Esophagus muscularis mucosa (tissue), 4 donors: ENCODE results near the gene PHLPP2. TPM values are rescaled to one million over a fixed set of nuclear protein-coding genes. Genes with fewer than 3 reads are reported as not detected.

Source experiments
- DNase-seq: peaks from one replicate; pipeline ENCODE4 v3.0.0-alpha.2; 2017; ENCODE audit errors: extremely low spot score
- H3K27ac ChIP-seq, 4 donors: fragments of 200-600 bp; sonication (generic); replicated peaks in 1 of 4; 1 replicate in 3 of 4; 2 replicates in 1 of 4; pipeline ENCODE4 v1.5.1; 2016 to 2019; ENCODE audit warnings: mild to moderate bottlenecking in 1 of 4
- H3K27me3 ChIP-seq, 4 donors: fragments of 200-600 bp; sonication (generic); one replicate each; pipeline versions ENCODE4 v1.5.1 to v1.6.0; 2016 to 2019
- H3K36me3 ChIP-seq, 4 donors: fragments of 200-600 bp; sonication (generic); one replicate each; pipeline ENCODE4 v1.5.1; 2016 to 2019
- H3K4me1 ChIP-seq, 4 donors: fragments of 200-600 bp; sonication (generic); one replicate each; pipeline ENCODE4 v1.5.1; 2016 to 2019
- H3K4me3 ChIP-seq, 4 donors: fragments of 200-600 bp; sonication (generic); 1 replicate in 2 of 4; 2 replicates in 2 of 4; pipeline ENCODE4 v1.5.1; 2016 to 2019; ENCODE audit warnings: mild to moderate bottlenecking in 4 of 4, moderate library complexity in 1 of 4
- H3K9me3 ChIP-seq, 4 donors: fragments of 200-600 bp; sonication (generic); 1 replicate in 3 of 4; 2 replicates in 1 of 4; pipeline ENCODE4 v1.5.1; 2016 to 2019
- CTCF ChIP-seq, 3 experiments: fragments of 200-600 bp in 2 of 3; fragments of 450-650 bp in 1 of 3; sonication (generic) in 2 of 3; IDR thresholded peaks; one replicate each; pipeline ENCODE4 v1.5.1; 2017 to 2019; ENCODE audit warnings: antibody characterized with exemption in 3 of 3, mild to moderate bottlenecking in 2 of 3, moderate library complexity in 1 of 3
- EP300 ChIP-seq: sonication (generic); formaldehyde crosslinking; IDR thresholded peaks from one replicate; pipeline ENCODE4 v1.6.1; 2017; ENCODE audit warnings: antibody characterized with exemption
- POLR2A ChIP-seq: fragments of 450-650 bp; IDR thresholded peaks from one replicate; pipeline ENCODE4 v1.6.1; 2017; ENCODE audit warnings: antibody characterized with exemption, moderate library complexity, mild to moderate bottlenecking, low read depth
- POLR2AphosphoS5 ChIP-seq, 2 donors: sonication (generic); formaldehyde crosslinking; IDR thresholded peaks; one replicate each; pipeline ENCODE4 v1.6.1; 2017; ENCODE audit warnings: antibody characterized with exemption in 2 of 2
- WGBS: methylation state at CpG from one replicate; pipeline ENCODE4 v1.1.5; 2018; 5-methylcytosine and 5-hydroxymethylcytosine counted together
- intact Hi-C: fragments of 100-400 bp; cut with DNase I; formaldehyde crosslinking; loops from one replicate; pipeline ENCODE4 v1.15.1; 2023
- total RNA-seq, 4 donors: library from RNA; depleted of rRNA; stranded (reverse); fragments of >200 nt; gene quantifications; one replicate each; pipeline versions ENCODE4 v1.1.0 to v1.2.1, GENCODE V29; 2016

Gene PHLPP2
- 10 to 100 TPM; 10.4 to 21.1 (median 17.0) TPM for total RNA-seq

- H3K27ac ChIP-seq: peak within 1 kb of the TSS; percentile 93 to 95 (median 94)
- WGBS: 21% methylated on average over 10 of the region's 10 CpGs
- H3K4me1 ChIP-seq: peaks cover 20 to 55% (median 50%) of the 10 kb centered on the region in 4 donors
- intact Hi-C loops: loop anchor here (5.0 to 10.0 kb wide), 2 partner anchors 83 to 160 kb away; partner anchors contain the start of genes AP1G1 and ZNF821
- peaks cover 0 to 3% (median 0%) of the 10 kb centered on the region in 4 donors for H3K36me3 ChIP-seq
- peak within 1 kb of the TSS; percentile 79 to 97 (median 88) for H3K4me3 ChIP-seq
- H3K27me3 ChIP-seq: no peaks in the 10 kb centered on the region
- no peak for DNase-seq
- TF ChIP-seq POLR2A: no peak
- no peak for TF ChIP-seq CTCF (IDR thresholded peaks at IDR 0.05)
- TF ChIP-seq POLR2AphosphoS5 (IDR thresholded peaks at IDR 0.05): no peak
- TF ChIP-seq EP300: no peak
- H3K9me3 ChIP-seq: no peaks in the 10 kb centered on the region
These were observed at the start of gene PHLPP2 for GRCh38 chr16:71724320-71724751. Gene PHLPP2, minus strand, starts transcription at chr16:71724701. Its CDS starts 9,906 bp downstream, at chr16:71714795.

DNA sequence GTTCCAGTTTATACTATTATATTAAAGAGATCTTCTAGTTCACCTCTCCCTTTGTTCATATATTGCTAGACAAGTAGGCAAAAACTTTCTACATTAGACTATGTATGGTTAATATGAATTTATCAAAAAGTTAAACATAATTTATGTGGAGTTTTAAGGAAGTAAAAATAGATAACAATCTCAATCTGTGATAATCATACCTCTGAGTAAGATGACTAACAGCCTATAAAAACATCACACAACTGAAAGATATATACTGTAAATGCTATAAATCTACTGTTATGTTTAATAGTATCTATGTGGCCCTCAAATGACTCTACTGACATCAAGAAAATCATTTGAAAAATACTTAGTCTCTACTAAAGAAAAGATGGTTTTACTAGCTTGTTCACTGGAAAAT lies 47.1 kb upstream of the PHLPP2 start:
- peaks cover 35 to 79% (median 61%) of the 10 kb centered on the region in 4 donors for H3K36me3 ChIP-seq
- DNase-seq: no peak
- H3K4me3 ChIP-seq: no peak overlapping the region
- H3K9me3 ChIP-seq: no peaks in the 10 kb centered on the region
- H3K4me1 ChIP-seq: peaks cover 0 to 11% (median 5%) of the 10 kb centered on the region in 4 donors
- H3K27me3 ChIP-seq: no peaks in the 10 kb centered on the region
- TF ChIP-seq EP300 (no peak), POLR2A (no peak)
- no peak overlapping the region for H3K27ac ChIP-seq
- intact Hi-C loops: no loop called here

- DNase-seq: no peak
- intact Hi-C loops: no loop called here
- Histone ChIP-seq H3K9me3 (no peaks in the 10 kb centered on the region), H3K36me3 (peaks cover 34 to 85% (median 65%) of the 10 kb centered on the region in 4 donors), H3K4me1 (peaks cover 0 to 16% (median 7%) of the 10 kb centered on the region in 4 donors), H3K27ac (no peak overlapping the region), H3K4me3 (no peak overlapping the region), H3K27me3 (no peaks in the 10 kb centered on the region)
- TF ChIP-seq POLR2AphosphoS5 (IDR thresholded peaks at IDR 0.05): no peak
- WGBS: 95% methylated on average over 1 of the region's 1 CpG
These were observed 44.7 kb upstream of the PHLPP2 start for GRCh38 chr16:71769222-71769621.

DNA sequence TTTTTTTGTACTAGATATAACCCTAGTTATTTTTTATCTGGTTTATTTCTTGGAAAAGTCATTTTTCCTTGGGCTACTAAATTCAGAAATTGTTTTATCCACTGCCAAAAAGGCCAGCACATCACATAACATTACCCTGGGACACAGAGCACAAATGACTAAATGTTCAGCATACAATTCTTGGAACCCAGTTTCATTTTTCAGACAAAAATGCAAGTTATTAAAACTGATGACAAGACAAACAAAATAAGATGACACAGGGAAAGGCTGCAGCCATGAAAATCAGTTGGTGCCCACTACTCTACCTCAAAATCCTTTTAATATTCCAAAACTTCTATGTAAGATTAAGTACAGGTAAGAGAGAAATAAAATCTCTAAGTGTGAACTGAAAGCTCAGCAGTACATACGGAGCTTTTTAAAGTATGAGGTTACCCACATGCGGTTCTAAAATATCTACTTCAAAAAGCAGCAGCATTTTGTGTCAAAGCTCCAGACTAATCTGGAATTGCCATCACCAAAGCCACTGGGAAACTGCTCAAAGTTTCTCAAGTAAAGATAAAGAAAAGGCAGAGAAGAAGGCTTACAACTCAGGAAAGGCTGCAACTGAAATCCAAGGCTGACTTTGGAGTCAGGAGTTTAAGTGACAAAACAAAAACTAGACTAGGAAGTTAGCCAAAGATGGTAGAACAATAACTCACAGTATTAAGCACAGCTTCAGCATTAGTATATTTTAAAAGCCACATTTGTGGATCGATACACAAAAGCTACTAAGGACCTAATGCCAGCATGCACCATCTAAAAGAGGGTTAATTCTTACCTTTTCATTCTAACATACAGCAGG lies 42.8 kb upstream of the PHLPP2 start:
- intact Hi-C loops: no loop called here
- DNase-seq: no peak
- H3K36me3 ChIP-seq: peaks cover 39 to 85% (median 64%) of the 10 kb centered on the region in 4 donors

GRCh38 chr16:71762186-71762585 lies 37.7 kb upstream of the PHLPP2 start:
- H3K9me3 ChIP-seq: no peaks in the 10 kb centered on the region
- DNase-seq: no peak
- H3K27me3 ChIP-seq: no peaks in the 10 kb centered on the region
- H3K36me3 ChIP-seq: peaks cover 40 to 88% (median 75%) of the 10 kb centered on the region in 4 donors
- 86% methylated on average over 2 of the region's 2 CpGs for WGBS
- intact Hi-C loops: no loop called here
- H3K27ac ChIP-seq: no peak overlapping the region
- H3K4me1 ChIP-seq: peaks cover 0 to 11% (median 5%) of the 10 kb centered on the region in 4 donors
- H3K4me3 ChIP-seq: no peak overlapping the region
- TF ChIP-seq CTCF (IDR thresholded peaks at IDR 0.05) (no peak), POLR2A (no peak), EP300 (no peak), POLR2AphosphoS5 (IDR thresholded peaks at IDR 0.05) (no peak)

More for the DNA sequence above, 42.8 kb upstream of the PHLPP2 start:
- TF ChIP-seq POLR2AphosphoS5 (IDR thresholded peaks at IDR 0.05) (no peak), POLR2A (no peak)
- Histone ChIP-seq H3K27ac (no peak overlapping the region), H3K27me3 (no peaks in the 10 kb centered on the region), H3K4me3 (no peak overlapping the region), H3K9me3 (no peaks in the 10 kb centered on the region), H3K4me1 (peaks cover 0 to 16% (median 7%) of the 10 kb centered on the region in 4 donors)
- 78% methylated on average over 3 of the region's 3 CpGs for WGBS

- Histone ChIP-seq H3K36me3 (peaks cover 49 to 92% (median 82%) of the 10 kb centered on the region in 4 donors), H3K27ac (no peak overlapping the region), H3K4me3 (no peak overlapping the region), H3K9me3 (no peaks in the 10 kb centered on the region), H3K27me3 (no peaks in the 10 kb centered on the region), H3K4me1 (peaks cover 0 to under 1% (median 0%) of the 10 kb centered on the region in 4 donors)
- 92% methylated on average over 2 of the region's 2 CpGs for WGBS
- intact Hi-C loops: no loop called here
- no peak for DNase-seq
- TF ChIP-seq EP300: no peak
- no peak for TF ChIP-seq POLR2AphosphoS5 (IDR thresholded peaks at IDR 0.05)
- no peak for TF ChIP-seq POLR2A
- TF ChIP-seq CTCF (IDR thresholded peaks at IDR 0.05): no peak
These were observed 36.6 kb upstream of the PHLPP2 start for GRCh38 chr16:71761097-71761496.
